ENCODE results near the gene TSLP. TPM values are rescaled to one million over a fixed set of nuclear protein-coding genes. Genes with fewer than 3 reads are reported as not detected.

Gene TSLP
- polyA plus RNA-seq, 1 experiment = 0.05 TPM

GRCh38 chr5:111069839-111070238 lies 1.7 kb upstream of the TSLP start:
- ChIA-PET POLR2A (no interaction called here), CTCF (interaction anchor here (1.6 kb wide), 1 partner anchor 12 kb away, joined by 3 read pairs; no protein-coding TSS in a partner anchor)
- peaks cover 20% of the 10 kb centered on the region for H3K27me3 ChIP-seq (ENCODE audit: control insufficient read depth, insufficient read depth, low read length)
- no peak overlapping the region for H3K4me3 ChIP-seq (ENCODE audit: low read depth, low read length)
- no peaks in the 10 kb centered on the region for H3K36me3 ChIP-seq (ENCODE audit: control insufficient read depth, insufficient read depth, low read length)
- no peak for TF ChIP-seq CTCF (IDR thresholded peaks at IDR 0.05; ENCODE audit: insufficient read depth, low read depth, low read length)
- DNase-seq (ENCODE audit: low read depth) = no peak

GRCh38 chr5:111070272-111071134 lies 1.0 kb upstream of the TSLP start:
- POLR2A ChIA-PET = no interaction called here
- DNase-seq (ENCODE audit: low read depth) = no peak
- CTCF ChIA-PET = interaction anchor here (1.6 kb wide), 1 partner anchor 12 kb away, joined by 3 read pairs; no protein-coding TSS in a partner anchor
- Histone ChIP-seq H3K36me3 (ENCODE audit: control insufficient read depth, insufficient read depth, low read length) (no peaks in the 10 kb centered on the region), H3K4me3 (ENCODE audit: low read depth, low read length) (0 out of 2 replicates have a peak overlapping the region, but pooled peaks have one; percentile 12), H3K27me3 (ENCODE audit: control insufficient read depth, insufficient read depth, low read length) (peaks cover 20% of the 10 kb centered on the region)
- no peak for TF ChIP-seq CTCF (IDR thresholded peaks at IDR 0.05; ENCODE audit: insufficient read depth, low read depth, low read length)

- ChIA-PET CTCF (interaction anchor here (0.6 kb wide), 1 partner anchor 335 kb away, joined by 3 read pairs; no protein-coding TSS in a partner anchor), POLR2A (no interaction called here)
- TF ChIP-seq CTCF (IDR thresholded peaks at IDR 0.05; ENCODE audit: insufficient read depth, low read depth, low read length) = no peak
- DNase-seq (ENCODE audit: low read depth) = no peak
- H3K36me3 ChIP-seq (ENCODE audit: control insufficient read depth, insufficient read depth, low read length) = no peaks in the 10 kb centered on the region
- peaks cover 22% of the 10 kb centered on the region for H3K27me3 ChIP-seq (ENCODE audit: control insufficient read depth, insufficient read depth, low read length)
- H3K4me3 ChIP-seq (ENCODE audit: low read depth, low read length) = peak overlapping the region; percentile 44
Observed at GRCh38 chr5:111072949-111073682, 1.6 kb downstream of the TSLP start.

GRCh38 chr5:111074244-111074643 lies 2.7 kb downstream of the TSLP start:
- POLR2A ChIA-PET = interaction anchor here (0.6 kb wide), 1 partner anchor 157 kb away, joined by 3 read pairs; no protein-coding TSS in a partner anchor
- no peak overlapping the region for H3K4me3 ChIP-seq (ENCODE audit: low read depth, low read length)
- DNase-seq (ENCODE audit: low read depth) = no peak
- peaks cover 22% of the 10 kb centered on the region for H3K27me3 ChIP-seq (ENCODE audit: control insufficient read depth, insufficient read depth, low read length)
- TF ChIP-seq CTCF (IDR thresholded peaks at IDR 0.05; ENCODE audit: insufficient read depth, low read depth, low read length) = no peak
- CTCF ChIA-PET = no interaction called here
- no peaks in the 10 kb centered on the region for H3K36me3 ChIP-seq (ENCODE audit: control insufficient read depth, insufficient read depth, low read length)

- ChIA-PET POLR2A (no interaction called here), CTCF (no interaction called here)
- peak; percentile 73 for DNase-seq (ENCODE audit: low read depth)
- no peak overlapping the region for H3K4me3 ChIP-seq (ENCODE audit: low read depth, low read length)
- no peak for TF ChIP-seq CTCF (IDR thresholded peaks at IDR 0.05; ENCODE audit: insufficient read depth, low read depth, low read length)
- H3K36me3 ChIP-seq (ENCODE audit: control insufficient read depth, insufficient read depth, low read length) = no peaks in the 10 kb centered on the region
- H3K27me3 ChIP-seq (ENCODE audit: control insufficient read depth, insufficient read depth, low read length) = peaks cover 18% of the 10 kb centered on the region
Observed at GRCh38 chr5:111075520-111075919, 4.0 kb downstream of the TSLP start.
